Endothelial cell (in vitro differentiated cells): ENCODE measurements around the gene NUBPL. TPM values are rescaled to one million over a fixed set of nuclear protein-coding genes. Genes with fewer than 3 reads are reported as not detected.
"Not testable (repeated sequence)": the region's sequence is repeated elsewhere in the genome, so short reads cannot be mapped to it uniquely, and the experiment has no call there.

Experiments used
- DNase-seq: peaks from one replicate; pipeline ENCODE4 v3.0.0; 2021; ENCODE audit warnings: low spot score
- H3K27ac Mint-ChIP-seq: one replicate; pipeline ENCODE4 v1.8.0; 2021; ENCODE audit warnings: mixed read lengths, inconsistent platforms; ENCODE audit not compliant: unreplicated experiment
- H3K27me3 Mint-ChIP-seq: one replicate; pipeline ENCODE4 v1.8.0; 2021; ENCODE audit warnings: mild to moderate bottlenecking, moderate library complexity, mixed read lengths, inconsistent platforms; ENCODE audit not compliant: unreplicated experiment
- H3K36me3 Mint-ChIP-seq: one replicate; pipeline ENCODE4 v1.8.0; 2021; ENCODE audit warnings: mild to moderate bottlenecking, low read depth, mixed read lengths, inconsistent platforms; ENCODE audit not compliant: unreplicated experiment
- H3K4me1 Mint-ChIP-seq: one replicate; pipeline ENCODE4 v1.8.0; 2021; ENCODE audit warnings: mild to moderate bottlenecking, mixed read lengths, inconsistent platforms; ENCODE audit not compliant: unreplicated experiment
- H3K4me3 Mint-ChIP-seq: one replicate; pipeline ENCODE4 v1.8.0; 2021; ENCODE audit warnings: mild to moderate bottlenecking, mixed read lengths, inconsistent platforms; ENCODE audit not compliant: unreplicated experiment
- H3K9me3 Mint-ChIP-seq: one replicate; pipeline ENCODE4 v1.8.0; 2021; ENCODE audit warnings: mixed read lengths, inconsistent platforms; ENCODE audit not compliant: unreplicated experiment
- CTCF ChIP-seq: fragments of 200-600 bp; sonication (generic); IDR thresholded peaks from one replicate; pipeline ENCODE4 v1.5.0; 2021; ENCODE audit warnings: antibody characterized with exemption; ENCODE audit not compliant: unreplicated experiment
- total RNA-seq: library from RNA; stranded (reverse); fragmentation: NEBNext Ultra II Directional; extraction: Animal tissue kit (Norgen Biotek cat#: 25700); gene quantifications from one replicate; pipeline ENCODE4 v1.2.1, GENCODE V29; 2021; ENCODE audit not compliant: unreplicated experiment

Gene NUBPL
- total RNA-seq, 1 donor from 2014 or later = 11.3 TPM

GRCh38 chr14:31781578-31781977 is 220.4 kb downstream of the NUBPL start:
- TF ChIP-seq CTCF = no peak
- no peaks in the 10 kb centered on the region for H3K4me1 Mint-ChIP-seq
- peaks cover 16% of the 10 kb centered on the region for H3K9me3 Mint-ChIP-seq
- H3K4me3 Mint-ChIP-seq = no peak overlapping the region
- H3K27ac Mint-ChIP-seq = no peak overlapping the region
- no peak for DNase-seq
- peaks cover 13% of the 10 kb centered on the region for H3K36me3 Mint-ChIP-seq
- peaks cover 2% of the 10 kb centered on the region for H3K27me3 Mint-ChIP-seq

GRCh38 chr14:31785574-31785973 is 224.4 kb downstream of the NUBPL start:
- Mint-ChIP-seq H3K27me3 (no peaks in the 10 kb centered on the region), H3K4me1 (no peaks in the 10 kb centered on the region), H3K4me3 (no peak overlapping the region), H3K27ac (no peak overlapping the region), H3K36me3 (peaks cover 17% of the 10 kb centered on the region), H3K9me3 (peaks cover 16% of the 10 kb centered on the region)
- TF ChIP-seq CTCF = no peak
- no peak for DNase-seq

- TF ChIP-seq CTCF = no peak
- H3K27me3 Mint-ChIP-seq = no peaks in the 10 kb centered on the region
- no peaks in the 10 kb centered on the region for H3K4me1 Mint-ChIP-seq
- H3K9me3 Mint-ChIP-seq = peaks cover 6% of the 10 kb centered on the region
- peaks cover 17% of the 10 kb centered on the region for H3K36me3 Mint-ChIP-seq
- H3K4me3 Mint-ChIP-seq = no peak overlapping the region
- no peak for DNase-seq
- no peak overlapping the region for H3K27ac Mint-ChIP-seq
Measured at GRCh38 chr14:31787377-31787776, 226.2 kb downstream of the NUBPL start.

- TF ChIP-seq CTCF = no peak
- no peak overlapping the region for H3K4me3 Mint-ChIP-seq
- no peaks in the 10 kb centered on the region for H3K9me3 Mint-ChIP-seq
- DNase-seq = no peak
- H3K4me1 Mint-ChIP-seq = peaks cover 5% of the 10 kb centered on the region
- peaks cover 13% of the 10 kb centered on the region for H3K36me3 Mint-ChIP-seq
- no peak overlapping the region for H3K27ac Mint-ChIP-seq
- H3K27me3 Mint-ChIP-seq = no peaks in the 10 kb centered on the region
Measured at GRCh38 chr14:31788340-31788739, 227.1 kb downstream of the NUBPL start.

GRCh38 chr14:31792726-31793125 is 231.5 kb downstream of the NUBPL start:
- H3K27me3 Mint-ChIP-seq = no peaks in the 10 kb centered on the region
- peaks cover 4% of the 10 kb centered on the region for H3K36me3 Mint-ChIP-seq
- peaks cover 6% of the 10 kb centered on the region for H3K4me1 Mint-ChIP-seq
- no peak for TF ChIP-seq CTCF
- DNase-seq = no peak
- no peak overlapping the region for H3K4me3 Mint-ChIP-seq
- no peaks in the 10 kb centered on the region for H3K9me3 Mint-ChIP-seq
- peak overlapping the region; percentile 65 for H3K27ac Mint-ChIP-seq

- not testable (repeated sequence) for H3K27me3 Mint-ChIP-seq, H3K4me3 Mint-ChIP-seq, H3K4me1 Mint-ChIP-seq, H3K36me3 Mint-ChIP-seq, H3K9me3 Mint-ChIP-seq, H3K27ac Mint-ChIP-seq, DNase-seq
Measured at GRCh38 chr14:31797946-31798345, 236.7 kb downstream of the NUBPL start.
